ENCODE data around the gene PRKAG2. TPM values are rescaled to one million over a fixed set of nuclear protein-coding genes. Genes with fewer than 3 reads are reported as not detected.
A peak's percentile ranks its signal among the peaks of the same experiment; 100 is the strongest.

Gene PRKAG2
- total and polyA plus RNA-seq, 2 of the 13 experiments (the other 11 are each of a cell fraction or from before 2014, with no cell fraction given) = 0.90 to 1.3 TPM

DNA sequence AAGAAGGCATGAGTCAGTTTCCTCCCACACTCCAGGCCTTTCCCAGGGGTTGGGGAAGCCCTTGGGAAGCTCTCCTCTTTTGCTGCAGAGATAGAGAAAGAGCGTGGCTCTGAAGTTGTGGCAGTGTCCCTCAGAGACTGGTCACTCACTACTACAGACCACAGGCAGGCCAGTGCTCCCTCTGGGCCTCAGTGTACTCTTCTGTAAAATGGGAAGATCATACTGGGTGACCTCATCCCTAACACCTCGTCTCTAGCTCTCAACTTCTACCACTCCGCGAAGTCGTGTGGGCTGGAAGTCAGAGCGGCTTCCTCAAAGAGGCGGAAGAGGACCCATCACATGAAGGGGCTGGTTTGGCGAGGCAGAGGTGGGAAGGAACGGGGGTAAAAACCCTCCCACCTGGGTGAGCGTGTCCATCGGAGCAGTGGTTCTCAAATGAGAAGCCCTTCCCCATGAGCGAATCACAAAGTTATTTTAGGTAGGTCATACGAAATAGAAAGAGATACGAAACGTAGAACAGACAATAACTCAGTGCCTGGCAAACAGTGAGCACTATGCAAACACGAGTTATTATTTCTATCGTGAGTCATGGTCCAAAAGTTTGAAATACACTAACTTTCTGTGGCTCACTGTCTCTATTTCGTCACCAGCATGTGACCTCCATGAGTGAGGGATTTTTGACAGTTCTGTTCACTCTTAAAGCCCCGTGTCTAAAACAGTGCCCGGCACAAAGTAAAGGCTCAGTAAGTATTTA lies 32.7 kb downstream of the PRKAG2 start (continued):
- TF ChIP-seq ZNF550 (CRISPR knock-in tag; IDR thresholded peaks at IDR 0.05; ENCODE audit: borderline replicate concordance) (no peak), NFRKB (IDR thresholded peaks at IDR 0.05) (no peak), ZNF678 (CRISPR knock-in tag; IDR thresholded peaks at IDR 0.05) (no peak), ATF7 (IDR thresholded peaks at IDR 0.05) (peak; percentile 28; the same call in 1 of the 2 replicates), ATF7 (CRISPR knock-in tag; IDR thresholded peaks at IDR 0.05) (no peak), FIP1L1 (IDR thresholded peaks at IDR 0.05; ENCODE audit: borderline replicate concordance, insufficient read depth, low read depth, low read length) (no peak), HDAC1 (CRISPR knock-in tag; IDR thresholded peaks at IDR 0.05) (0 out of 2 replicates have a peak, but pooled peaks have one; percentile 4), TEAD3 (CRISPR knock-in tag; optimal IDR thresholded peaks at IDR 0.05; ENCODE audit: borderline replicate concordance) (peak; percentile 10), RXRB (CRISPR knock-in tag; IDR thresholded peaks at IDR 0.05; ENCODE audit: borderline replicate concordance) (peak; percentile 40; the same call in 1 of the 2 replicates), SOX13 (IDR thresholded peaks at IDR 0.05) (no peak), SOX13 (CRISPR knock-in tag; conservative IDR thresholded peaks at IDR 0.05 in 1 of 2, IDR thresholded peaks at IDR 0.05 in 1 of 2) (peak in 1 of 2 experiments; percentile 87; a peak in 2 of 4 replicates), USF2 (IDR thresholded peaks at IDR 0.05; ENCODE audit: low read depth, low read length) (peak; percentile 79), USF2 (CRISPR knock-in tag; IDR thresholded peaks at IDR 0.05; ENCODE audit: borderline replicate concordance) (peak; percentile 65; the same call in 1 of the 2 replicates), JUND (CRISPR knock-in tag; IDR thresholded peaks at IDR 0.05) (no peak), NFYB (CRISPR knock-in tag; IDR thresholded peaks at IDR 0.05) (no peak), ATF3 (CRISPR knock-in tag; IDR thresholded peaks at IDR 0.05) (peak; percentile 75; the same call in 1 of the 2 replicates), EHMT2 (IDR thresholded peaks at IDR 0.05; ENCODE audit: borderline replicate concordance, low read depth, low read length) (no peak)
- TF ChIP-seq, protein P1, sequence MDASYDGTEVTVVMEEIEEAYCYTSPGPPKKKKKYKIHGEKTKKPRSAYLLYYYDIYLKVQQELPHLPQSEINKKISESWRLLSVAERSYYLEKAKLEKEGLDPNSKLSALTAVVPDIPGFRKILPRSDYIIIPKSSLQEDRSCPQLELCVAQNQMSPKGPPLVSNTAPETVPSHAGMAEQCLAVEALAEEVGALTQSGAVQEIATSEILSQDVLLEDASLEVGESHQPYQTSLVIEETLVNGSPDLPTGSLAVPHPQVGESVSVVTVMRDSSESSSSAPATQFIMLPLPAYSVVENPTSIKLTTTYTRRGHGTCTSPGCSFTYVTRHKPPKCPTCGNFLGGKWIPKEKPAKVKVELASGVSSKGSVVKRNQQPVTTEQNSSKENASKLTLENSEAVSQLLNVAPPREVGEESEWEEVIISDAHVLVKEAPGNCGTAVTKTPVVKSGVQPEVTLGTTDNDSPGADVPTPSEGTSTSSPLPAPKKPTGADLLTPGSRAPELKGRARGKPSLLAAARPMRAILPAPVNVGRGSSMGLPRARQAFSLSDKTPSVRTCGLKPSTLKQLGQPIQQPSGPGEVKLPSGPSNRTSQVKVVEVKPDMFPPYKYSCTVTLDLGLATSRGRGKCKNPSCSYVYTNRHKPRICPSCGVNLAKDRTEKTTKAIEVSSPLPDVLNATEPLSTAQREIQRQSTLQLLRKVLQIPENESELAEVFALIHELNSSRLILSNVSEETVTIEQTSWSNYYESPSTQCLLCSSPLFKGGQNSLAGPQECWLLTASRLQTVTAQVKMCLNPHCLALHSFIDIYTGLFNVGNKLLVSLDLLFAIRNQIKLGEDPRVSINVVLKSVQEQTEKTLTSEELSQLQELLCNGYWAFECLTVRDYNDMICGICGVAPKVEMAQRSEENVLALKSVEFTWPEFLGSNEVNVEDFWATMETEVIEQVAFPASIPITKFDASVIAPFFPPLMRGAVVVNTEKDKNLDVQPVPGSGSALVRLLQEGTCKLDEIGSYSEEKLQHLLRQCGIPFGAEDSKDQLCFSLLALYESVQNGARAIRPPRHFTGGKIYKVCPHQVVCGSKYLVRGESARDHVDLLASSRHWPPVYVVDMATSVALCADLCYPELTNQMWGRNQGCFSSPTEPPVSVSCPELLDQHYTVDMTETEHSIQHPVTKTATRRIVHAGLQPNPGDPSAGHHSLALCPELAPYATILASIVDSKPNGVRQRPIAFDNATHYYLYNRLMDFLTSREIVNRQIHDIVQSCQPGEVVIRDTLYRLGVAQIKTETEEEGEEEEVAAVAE (CRISPR knock-in tag; IDR thresholded peaks at IDR 0.05; ENCODE audit: borderline replicate concordance) = no peak
- TF ChIP-seq, protein P2, sequence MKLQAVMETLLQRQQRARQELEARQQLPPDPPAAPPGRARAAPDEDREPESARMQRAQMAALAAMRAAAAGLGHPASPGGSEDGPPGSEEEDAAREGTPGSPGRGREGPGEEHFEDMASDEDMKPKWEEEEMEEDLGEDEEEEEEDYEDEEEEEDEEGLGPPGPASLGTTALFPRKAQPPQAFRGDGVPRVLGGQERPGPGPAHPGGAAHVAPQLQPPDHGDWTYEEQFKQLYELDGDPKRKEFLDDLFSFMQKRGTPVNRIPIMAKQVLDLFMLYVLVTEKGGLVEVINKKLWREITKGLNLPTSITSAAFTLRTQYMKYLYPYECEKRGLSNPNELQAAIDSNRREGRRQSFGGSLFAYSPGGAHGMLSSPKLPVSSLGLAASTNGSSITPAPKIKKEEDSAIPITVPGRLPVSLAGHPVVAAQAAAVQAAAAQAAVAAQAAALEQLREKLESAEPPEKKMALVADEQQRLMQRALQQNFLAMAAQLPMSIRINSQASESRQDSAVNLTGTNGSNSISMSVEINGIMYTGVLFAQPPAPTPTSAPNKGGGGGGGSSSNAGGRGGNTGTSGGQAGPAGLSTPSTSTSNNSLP (IDR thresholded peaks at IDR 0.05; ENCODE audit: low read depth, low read length) = peak; percentile 80
